Measurements from ENCODE around the gene CTNNBL1.
"Not testable (repeated sequence)": the region's sequence is repeated elsewhere in the genome, so short reads cannot be mapped to it uniquely, and the experiment has no call there.

Gene CTNNBL1

DNA sequence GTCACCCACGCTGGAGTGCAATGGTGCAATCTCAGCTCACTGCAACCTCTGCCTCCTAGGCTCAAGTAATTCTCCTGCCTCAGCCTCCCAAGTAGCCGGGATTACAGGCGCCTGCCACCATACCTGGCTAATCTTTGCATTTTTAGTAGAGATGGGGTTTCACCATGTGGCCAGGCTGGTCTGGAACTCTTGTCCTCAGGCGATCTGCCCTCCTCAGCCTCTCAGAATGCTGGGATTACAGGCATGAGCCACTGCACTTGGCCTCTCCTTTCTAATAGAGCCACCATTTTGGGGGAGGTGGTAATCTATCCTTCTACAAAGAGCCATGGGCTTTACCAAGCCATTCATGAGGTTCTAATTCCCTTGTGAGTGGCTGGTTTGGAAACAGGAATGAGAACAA lies 14.1 kb upstream of the CTNNBL1 start:
- DNase-seq (ENCODE audit: low spot score), result not testable (repeated sequence)

DNA sequence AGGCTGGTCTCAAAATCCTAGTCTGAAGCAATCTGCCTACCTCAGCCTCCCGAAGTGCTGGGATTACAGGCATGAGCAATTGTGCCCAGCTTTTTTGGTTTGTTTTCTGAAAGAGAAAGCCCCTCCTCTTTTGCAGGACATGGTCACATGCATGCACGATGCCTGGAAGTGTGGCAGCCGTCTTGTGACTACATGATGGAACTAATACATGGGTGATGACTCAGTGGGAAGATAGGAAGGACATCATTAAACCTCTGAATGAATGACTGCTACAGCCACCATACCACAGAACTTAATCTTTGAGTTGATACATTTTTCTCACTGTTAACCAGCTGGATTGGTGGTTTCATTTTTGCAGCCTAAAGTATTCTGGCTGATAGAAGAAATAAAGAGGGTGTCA lies 13.4 kb upstream of the CTNNBL1 start:
- no peak for DNase-seq (ENCODE audit: low spot score)

DNA sequence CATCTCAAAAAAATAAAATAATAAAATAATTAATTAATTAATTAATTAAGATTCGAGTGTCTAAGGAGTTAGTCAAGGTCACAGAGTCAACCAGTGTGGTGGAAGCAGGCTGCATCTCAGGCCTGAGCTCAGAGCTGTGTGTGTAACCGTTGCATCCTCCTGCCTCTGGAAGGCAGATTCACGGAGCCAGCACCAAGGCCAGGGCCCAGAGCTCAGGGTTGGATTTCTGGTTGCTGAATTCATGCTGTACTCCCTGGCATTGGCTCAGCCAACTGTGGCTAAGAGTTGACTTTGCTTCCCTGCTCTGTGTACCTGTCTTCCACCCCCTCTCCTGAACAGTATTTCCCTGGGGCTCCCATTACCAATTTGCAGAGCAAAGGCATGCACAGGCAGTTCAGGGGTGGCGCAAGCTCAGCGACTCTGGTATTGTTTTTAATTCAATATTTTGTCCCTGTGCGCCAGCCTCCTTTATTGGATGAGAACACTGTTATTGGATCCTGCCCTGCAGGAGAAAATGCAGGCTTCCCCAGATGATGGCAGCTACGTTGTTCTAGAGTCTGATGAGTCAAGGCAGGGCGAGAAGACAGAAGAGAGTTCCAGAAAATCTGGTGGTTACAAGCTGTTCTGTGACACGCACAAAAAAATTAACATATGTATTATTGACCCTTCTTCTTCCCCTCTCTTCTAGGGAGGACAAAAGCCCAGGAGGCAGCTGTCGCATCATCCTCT lies 12.3 kb upstream of the CTNNBL1 start:
- no peak for DNase-seq (ENCODE audit: low spot score)

DNA sequence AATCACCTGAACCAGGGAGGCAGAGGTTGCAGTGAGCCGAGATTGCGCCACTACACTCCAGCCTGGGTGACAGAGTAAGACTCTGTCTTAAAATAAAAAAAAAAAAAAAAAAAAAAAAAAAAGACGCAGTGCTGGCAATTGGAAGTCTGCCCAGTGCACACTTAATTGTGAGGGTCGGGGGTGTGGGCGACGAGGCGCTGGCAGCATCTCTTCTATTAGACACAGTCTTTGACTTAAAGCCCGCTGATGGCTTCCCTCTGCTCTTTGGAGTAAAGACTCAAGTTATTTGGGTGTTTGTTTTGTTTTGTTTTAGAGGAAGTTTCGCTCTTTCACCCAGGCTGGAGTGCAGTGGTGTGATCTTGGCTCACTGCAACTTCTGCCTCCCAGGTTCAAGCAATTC lies 10.7 kb upstream of the CTNNBL1 start:
- DNase-seq (ENCODE audit: low spot score), result not testable (repeated sequence)

DNA sequence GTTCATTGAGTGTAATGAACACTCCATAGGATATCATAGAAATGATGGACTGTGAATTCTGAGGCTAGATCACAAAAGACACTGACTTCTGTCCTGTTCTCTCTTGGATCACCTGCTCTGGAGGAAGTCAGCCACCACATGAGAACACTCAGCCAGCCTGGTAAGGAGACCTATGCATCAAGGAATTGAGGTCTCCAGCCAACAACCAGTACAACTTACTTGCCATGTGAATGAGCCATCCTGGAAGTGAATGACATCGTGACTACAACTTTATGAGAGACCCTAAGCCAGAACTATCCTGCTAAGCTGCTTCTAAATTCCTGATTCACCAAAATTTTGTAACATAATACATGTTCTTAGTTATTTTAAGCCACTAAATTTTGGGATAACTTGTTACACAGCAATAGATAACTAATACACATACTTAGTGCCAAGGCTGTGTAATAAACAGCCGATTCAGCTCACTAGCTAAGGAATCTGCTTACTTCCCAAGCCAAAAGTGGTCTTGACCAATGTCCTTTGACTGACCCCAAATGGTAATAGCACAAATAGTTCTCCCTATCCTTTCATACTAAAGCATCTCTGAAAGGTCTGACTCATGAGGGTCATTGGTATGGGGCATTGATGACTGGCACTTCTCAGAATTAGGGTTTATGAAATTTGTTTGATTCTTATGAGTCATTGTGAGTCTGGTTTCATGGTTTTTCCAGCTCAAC lies 6.9 kb upstream of the CTNNBL1 start:
- no peak for DNase-seq (ENCODE audit: low spot score)

DNA sequence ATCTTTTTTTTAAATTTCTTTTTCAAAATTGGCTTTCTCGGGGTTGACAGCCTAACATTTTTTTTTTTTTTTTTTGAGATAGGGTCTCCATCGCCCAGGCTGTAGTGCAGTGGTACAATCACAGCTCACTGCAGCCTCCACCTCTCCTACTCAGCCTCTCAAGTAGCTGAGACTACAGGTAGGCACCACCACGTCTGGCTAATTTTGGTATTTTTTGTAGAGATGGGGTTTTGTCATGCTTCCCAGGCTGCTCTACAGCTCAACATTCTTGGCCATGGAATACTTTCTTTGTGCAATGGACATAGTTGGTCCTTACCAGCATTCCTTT lies 6.4 kb upstream of the CTNNBL1 start:
- no peak for DNase-seq (ENCODE audit: low spot score)

DNA sequence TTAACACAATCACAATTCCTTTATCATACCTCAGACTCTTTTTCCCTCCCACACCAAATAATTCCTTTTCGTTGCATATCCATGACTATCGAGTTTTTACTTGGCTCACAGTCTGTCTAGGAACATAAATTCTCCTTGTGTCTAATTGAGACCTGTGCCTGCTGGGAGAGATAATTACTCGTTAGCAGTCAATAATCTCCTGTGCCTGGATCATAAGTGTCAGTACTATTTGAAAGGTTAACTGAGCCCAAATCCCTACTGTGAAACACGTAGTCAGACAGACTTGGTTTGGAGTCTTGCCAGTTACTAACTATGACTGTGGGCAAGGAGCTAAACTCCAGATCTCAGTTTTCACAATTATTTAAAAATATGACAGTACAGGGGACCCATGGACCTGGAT lies 5.7 kb upstream of the CTNNBL1 start:
- DNase-seq (ENCODE audit: low spot score), result no peak

DNA sequence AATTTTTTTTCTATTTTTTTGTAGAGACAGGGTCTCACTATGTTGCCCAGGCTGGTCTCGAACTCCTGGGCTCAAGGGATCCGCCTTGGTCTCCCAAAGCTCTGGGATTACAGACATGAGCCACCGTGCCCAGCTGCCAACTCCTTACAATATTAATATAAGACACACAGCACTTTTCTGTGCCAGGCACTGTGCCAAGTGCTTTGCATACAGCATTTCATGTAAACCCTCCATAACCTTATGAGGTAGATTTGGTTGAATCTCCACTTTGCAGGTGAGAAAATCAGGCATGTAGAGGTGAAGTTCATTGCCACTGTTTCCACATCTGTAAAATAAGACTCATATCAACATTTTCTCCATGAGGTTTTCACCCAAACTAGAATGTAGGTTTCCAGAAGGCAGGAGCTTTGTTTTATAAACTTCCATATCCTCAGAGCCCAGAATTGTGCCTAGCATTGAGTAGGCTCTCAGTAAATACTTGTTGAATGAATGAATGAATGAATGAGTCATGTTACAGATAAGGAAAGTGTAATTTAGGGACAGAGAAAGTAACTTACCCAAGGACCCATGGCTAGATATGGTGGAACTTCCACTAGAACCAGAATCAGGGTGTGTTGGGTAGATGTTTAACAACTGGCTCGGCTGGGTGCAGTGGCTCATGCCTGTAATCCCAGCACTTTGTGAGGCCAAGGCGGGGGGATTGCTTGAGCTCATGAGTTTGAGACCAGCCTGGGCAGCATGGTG lies 3.0 kb upstream of the CTNNBL1 start:
- no peak for DNase-seq (ENCODE audit: low spot score)

DNA sequence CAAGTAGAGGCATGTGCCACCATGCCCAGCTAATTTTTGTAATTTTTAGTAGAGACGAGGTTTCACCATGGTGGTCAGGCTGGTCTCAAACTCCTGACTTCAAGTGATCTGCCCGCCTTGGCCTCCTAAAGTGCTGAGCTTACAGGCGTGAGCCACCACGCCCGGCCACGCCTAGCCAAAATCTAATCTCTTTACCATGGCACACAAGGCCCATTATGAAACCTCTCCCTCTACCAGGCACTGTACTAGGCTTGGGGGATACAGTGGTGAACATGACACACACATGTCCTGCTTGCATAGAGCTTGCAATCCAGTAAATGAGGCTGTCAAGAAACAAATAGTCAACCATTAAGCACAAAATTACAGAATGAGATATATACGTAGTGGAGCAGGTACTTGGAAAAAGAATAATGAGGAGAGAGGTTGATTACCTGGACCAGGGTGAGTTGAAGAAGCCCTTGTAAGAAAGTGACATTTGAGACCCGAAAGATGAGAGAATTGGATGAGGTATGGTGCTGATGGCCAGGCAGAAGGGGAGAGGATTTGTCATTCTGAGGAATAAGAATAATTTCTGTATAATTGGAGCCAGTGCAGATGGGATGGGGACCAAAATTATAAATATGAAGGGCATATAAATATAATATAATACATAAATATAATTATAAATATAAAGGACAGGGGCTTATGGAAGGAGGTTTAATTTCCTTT lies 1.2 kb upstream of the CTNNBL1 start:
- DNase-seq (ENCODE audit: low spot score), result no peak

DNA sequence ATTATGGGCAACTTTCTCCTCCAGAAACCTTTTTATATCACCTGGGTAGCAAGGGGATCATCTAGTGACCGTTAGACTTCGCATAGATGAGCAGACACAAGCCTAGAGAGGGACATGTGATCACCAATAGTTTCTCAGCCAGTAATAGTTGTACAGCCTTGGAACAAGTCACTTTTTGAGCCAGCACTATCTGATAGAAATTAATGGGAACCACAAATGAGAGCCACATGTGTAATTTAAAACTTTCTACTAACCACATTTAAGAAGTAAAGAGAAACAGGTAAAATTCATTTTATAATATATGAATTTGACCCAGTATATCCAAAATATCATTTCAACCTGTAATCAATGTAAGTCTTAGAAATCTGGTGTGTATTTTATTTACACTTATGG lies 592 bp upstream of the CTNNBL1 start:
- no peak for DNase-seq (ENCODE audit: low spot score)

DNA sequence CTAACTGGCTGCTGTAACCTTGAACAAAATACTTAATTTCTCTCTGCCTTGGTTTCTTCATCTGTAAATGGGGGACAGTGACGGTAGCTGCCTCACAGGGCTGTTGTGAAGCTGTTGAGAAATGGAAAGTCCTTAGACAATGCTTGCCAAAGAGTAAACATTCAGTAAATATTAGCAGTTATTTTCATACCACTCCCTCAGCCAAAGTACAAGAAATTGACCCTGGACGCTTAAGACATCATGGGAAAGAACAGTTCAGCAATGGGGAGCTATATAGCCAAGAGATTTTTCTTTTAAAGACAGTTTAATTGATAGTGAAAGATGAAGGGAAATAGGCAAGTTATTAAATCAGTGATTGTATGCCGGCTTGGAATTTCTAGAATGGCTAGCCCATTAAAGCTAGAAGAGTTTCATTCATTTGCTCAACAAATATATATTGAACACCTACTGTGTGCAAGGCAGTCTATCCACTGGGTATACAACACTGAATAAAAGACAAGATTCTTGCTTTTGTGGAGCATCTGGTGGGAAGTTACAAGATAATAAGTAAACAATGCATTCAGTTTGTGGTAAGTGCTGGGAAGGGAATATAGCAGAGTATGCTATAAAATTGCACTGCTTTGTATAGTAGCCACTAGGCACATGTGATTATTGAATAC lies 2.0 kb downstream of the CTNNBL1 start:
- no peak for DNase-seq (ENCODE audit: low spot score)

DNA sequence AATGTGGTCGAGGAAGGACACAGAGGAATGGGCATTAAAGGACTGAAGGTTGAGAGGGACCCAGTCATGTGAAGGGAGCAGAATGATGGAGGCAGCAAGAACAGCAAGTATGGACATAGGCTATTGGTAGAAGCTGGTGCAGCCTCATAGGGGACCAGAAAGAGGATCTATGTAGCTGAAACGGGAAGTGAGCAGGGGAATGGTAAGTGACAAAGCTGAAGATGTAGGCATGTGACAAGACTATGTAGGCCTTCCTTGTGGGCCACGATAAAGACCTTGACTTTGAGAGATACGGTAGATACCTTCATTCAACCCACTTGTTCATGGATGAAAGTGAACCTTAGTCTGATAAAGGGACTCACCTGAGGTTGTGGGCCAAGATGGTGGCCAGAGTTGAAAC lies 3.5 kb downstream of the CTNNBL1 start:
- DNase-seq (ENCODE audit: low spot score), result peak; percentile 36

DNA sequence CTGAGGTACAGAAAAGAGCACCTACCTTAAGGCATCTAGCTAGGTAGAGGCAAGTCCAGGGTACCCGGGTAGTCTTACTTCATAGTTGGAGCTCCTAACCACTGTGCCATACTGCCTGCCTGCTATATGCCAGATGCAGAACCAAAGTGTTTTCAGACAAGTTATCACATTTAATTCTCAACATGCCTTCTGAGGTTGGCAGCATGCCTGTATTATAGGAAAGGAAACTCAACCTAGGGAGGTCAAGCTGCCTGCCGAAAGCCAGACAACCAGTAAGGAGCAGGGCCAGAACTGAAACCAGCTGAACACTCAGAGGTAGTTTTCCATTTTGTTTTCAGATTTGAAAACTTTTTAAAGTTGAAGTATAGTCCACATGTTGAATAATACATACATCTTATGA lies 5.4 kb downstream of the CTNNBL1 start:
- DNase-seq (ENCODE audit: low spot score), result no peak

DNA sequence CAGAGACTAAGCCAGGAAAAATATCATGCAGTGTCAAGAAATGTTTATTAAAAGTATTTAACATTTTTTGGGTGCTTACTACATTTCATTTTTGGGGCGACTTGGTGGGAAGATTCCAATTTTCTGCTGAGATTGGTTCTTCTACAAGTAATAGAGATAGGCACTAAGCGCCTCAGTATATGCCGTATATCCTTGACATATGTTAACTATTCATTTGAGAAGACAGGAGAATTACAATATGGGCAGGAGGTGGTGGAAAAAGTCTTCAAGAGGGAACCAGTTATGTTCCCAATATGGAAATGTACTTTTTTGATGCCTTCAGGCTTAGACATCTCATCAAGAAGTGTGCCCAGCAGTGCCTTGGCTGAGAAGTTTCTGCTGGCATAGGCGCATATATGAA lies 6.5 kb downstream of the CTNNBL1 start:
- DNase-seq (ENCODE audit: low spot score), result no peak

DNA sequence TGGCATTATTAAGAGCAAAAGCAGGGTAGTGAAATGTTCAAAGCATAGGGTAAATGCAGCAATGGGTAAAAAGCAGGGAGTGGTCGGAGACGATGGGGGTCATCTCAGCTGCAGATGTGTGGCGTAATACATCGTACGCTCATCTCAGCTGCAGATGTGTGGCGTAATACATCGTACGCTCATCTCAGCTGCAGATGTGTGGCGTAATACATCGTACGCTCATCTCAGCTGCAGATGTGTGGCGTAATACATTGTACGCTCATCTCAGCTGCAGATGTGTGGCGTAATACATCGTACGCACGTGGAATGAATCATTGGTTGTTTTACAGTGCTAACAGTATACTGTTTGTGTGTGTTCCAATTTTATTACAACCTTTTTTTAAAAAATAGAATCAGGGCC lies 7.8 kb downstream of the CTNNBL1 start:
- not testable (repeated sequence) for DNase-seq (ENCODE audit: low spot score)

DNA sequence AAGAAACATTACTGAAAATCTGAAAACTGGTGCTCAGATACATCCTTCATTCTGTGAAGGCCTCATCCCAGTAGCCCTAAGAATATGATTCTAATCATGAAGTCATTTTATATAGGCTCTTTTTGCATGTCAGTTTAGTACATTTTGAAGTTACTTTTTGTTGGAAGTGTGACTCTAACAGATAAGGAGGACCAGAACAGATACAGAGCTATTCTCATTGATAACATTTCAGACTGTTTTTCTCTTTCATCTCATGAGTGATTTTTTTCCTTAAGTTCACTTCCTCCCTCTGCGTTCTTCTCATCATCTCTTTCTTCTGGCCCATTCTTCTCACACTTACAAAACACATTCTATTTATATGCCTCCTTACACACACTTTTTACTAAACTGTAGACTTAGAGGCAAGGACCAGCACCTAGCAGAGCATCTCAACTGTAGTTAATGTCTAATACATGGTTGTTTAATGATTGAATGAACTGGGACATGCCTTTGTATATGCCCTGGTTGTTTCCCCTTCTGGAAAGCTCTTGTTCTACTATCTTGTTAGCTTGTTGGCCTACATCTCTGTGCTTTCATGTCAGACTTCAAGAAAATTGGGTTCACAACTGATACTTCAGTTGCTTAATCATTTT lies 8.7 kb downstream of the CTNNBL1 start:
- DNase-seq (ENCODE audit: low spot score), result no peak

DNA sequence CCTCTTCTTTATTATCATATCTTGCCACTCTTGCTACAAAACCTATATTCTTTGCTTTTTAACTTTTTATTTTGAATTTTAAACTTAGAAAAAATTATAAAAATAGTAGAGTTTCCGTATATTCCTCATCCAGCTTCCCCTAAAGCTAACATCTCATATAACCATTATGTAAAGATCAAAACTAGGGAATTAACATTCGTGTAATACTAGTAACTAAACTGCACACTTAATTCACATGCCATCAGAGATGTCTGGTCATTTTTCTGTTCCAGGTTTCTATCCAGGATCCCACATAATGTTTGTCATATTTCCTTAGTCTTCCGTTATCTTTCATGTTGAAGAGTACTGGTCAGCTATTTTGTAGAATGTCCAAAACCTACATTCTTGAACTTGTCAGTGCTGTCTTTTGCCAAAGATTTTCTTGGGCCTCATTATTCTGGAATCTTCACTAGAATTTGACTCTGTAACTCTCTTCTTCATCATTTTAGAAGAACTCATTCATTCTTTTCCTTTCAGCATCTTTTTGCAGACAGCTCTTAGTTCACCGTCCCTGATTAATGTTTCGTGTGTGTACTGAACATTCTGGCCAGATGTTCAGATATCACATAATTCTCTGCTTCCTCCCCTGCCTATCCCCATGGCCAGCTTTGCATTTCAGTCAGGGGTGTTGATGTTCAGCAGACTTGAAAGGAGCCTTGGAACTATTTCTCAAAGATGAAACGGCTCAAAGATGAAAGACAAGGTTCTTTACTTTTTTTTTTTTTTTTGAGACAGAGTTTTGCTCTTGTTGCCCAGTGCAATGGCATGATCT lies 9.4 kb downstream of the CTNNBL1 start:
- no peak for DNase-seq (ENCODE audit: low spot score)

DNA sequence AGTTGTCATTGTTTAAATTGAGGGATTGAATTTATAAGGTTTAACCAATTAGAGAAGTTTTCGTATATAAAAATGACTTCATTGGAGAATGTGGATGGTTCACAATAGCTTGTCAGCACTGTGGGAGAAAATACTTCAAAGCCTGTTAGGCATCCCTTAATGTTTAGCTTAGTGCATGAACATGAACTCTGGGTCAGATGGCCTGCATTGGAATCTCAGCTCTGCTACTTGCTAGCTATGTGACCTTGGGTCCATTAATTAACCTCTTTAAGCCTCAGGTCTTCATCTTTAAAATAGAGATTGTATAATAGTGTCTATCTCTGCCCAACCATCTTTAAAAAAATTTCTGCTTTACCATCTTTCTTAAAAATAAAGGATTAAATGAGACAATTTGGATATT lies 11.1 kb downstream of the CTNNBL1 start:
- DNase-seq (ENCODE audit: low spot score), result no peak

DNA sequence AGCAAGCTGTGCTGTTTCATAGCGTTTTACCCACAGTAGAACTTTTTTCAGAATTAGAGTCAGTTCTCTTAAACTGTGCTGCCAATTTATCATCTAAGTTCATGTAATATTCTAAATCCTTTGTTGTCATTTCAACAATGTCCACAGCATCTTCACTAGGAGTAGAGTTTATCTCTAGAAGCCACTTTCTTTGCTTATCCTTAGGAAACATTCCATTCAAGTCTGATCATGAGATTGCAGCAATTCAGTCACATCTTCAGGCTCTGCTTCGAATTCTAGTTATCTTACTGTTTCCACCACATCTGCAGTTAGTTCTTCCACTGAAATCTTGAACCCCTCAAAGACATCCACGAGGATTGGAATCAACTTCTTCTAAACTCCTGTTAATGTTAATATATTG lies 12.5 kb downstream of the CTNNBL1 start:
- DNase-seq (ENCODE audit: low spot score), result no peak

DNA sequence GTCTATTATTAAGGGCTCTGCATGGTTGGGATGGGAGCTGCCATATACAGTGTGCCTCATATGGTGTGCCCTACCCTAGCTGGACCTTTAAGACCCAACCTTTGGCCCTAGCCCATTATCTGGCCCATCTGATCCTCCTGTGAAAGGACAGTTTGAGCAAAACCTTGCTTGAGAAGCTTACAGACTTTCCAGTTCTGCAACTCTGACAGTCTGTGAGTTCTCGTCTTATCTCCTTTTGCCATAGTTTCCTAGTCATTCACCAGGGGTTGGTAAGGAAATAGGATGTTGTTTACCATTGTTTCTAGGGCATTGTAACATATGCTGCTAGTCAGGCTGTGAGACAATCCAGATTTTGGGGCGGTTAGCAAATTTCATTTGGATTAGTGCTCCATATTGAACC lies 17.2 kb downstream of the CTNNBL1 start:
- no peak for DNase-seq (ENCODE audit: low spot score)

All from globus pallidus (tissue), 1 donor.